ENCODE measurements around the gene CNKSR3. TPM values are rescaled to one million over a fixed set of nuclear protein-coding genes. Genes with fewer than 3 reads are reported as not detected.
"Not testable (repeated sequence)": the region's sequence is repeated elsewhere in the genome, so short reads cannot be mapped to it uniquely, and the experiment has no call there.

Gene CNKSR3
- 4.1 TPM for polyA plus RNA-seq (2012; ENCODE audit: insufficient read depth, insufficient read length)

DNA sequence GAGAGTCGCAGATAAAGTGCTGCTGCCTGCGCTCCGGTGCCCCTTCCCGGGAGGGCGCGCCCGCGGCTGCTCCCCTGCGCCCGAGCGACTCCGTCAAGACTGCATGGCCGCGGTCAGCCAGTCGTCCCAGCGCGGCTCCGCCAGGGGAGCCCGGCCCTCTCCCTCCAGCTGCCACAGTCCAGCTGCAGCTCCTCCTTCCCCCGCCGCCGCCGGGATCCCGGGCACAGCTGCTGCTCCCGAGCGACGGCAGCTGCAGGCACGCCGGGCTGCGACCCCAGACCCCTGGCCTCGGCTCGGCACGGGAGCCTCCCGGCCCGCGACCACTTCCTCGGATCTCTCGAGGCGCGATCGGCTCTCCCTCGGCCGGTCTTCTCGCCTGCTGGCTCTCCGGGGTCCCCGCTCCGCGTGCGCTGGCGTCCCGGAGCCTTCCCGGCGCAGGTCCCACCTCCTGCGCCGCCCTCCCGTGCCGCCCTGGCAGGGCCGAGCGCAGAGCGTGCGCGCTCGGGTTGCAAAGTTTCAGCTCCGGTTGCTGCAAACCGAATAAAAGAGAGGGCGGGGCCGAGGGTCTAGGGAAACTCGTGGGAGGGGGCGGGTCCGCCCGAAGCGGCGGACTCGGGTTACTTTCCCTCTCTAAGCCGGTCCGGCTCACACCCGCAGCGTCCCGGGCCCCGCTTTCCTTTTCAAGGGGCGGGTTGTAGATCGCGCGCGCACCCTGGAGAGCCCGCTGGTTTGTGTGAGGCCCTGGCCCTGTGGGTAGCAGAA lies at the start of gene CNKSR3:
CNKSR3 (minus strand) TSS at position 542 of the 762 bp plus-strand sequence. CDS start 571 bp downstream, outside the sequence.
- H3K4me3 ChIP-seq (ENCODE audit: low read length), result peak within 1 kb of the TSS; percentile 35
- peak; percentile 16 for DNase-seq (ENCODE audit: low read depth, low spot score)

DNA sequence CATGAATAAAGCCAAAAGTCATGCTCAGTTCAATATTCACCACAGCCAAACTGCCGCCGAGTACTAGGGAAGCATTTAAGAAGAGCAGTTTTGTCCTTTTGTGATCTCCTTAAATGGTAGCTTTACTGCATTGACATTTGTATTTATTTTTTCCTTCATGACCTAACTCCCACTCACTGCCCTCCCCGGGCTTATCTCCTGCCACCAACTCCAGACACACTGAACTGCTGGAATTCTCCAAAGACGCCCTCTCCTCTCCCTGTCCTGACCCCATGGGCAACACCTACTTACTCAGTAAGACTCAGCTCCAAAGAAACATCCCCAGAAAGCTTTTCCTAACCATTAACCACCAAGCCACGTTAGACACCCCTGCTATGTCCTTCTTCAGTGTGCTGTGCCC lies 48.5 kb upstream of the CNKSR3 start:
- DNase-seq (ENCODE audit: low read depth, low spot score), result no peak
- H3K4me3 ChIP-seq (ENCODE audit: low read length), result no peak overlapping the region

DNA sequence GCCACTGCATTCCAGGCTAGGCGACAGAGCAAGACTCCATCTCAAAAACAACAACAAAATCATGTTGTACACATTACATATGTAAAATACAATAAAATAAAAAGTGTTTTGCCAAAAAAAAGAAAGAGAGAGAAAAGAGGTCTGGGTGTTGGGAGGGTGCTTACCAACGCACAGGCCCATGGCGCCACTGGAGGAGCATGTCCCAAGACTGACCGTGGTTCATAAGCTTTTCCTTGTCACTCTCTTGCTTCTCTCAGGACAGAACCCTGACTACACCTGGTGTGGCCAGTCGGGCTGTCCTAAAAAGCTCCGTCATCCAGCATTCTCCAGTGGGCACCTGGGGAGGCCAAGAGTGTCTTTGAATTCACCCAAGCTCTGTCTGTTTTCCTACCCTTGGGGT lies 48.0 kb upstream of the CNKSR3 start:
- no peak overlapping the region for H3K4me3 ChIP-seq (ENCODE audit: low read length)
- DNase-seq (ENCODE audit: low read depth, low spot score), result no peak

DNA sequence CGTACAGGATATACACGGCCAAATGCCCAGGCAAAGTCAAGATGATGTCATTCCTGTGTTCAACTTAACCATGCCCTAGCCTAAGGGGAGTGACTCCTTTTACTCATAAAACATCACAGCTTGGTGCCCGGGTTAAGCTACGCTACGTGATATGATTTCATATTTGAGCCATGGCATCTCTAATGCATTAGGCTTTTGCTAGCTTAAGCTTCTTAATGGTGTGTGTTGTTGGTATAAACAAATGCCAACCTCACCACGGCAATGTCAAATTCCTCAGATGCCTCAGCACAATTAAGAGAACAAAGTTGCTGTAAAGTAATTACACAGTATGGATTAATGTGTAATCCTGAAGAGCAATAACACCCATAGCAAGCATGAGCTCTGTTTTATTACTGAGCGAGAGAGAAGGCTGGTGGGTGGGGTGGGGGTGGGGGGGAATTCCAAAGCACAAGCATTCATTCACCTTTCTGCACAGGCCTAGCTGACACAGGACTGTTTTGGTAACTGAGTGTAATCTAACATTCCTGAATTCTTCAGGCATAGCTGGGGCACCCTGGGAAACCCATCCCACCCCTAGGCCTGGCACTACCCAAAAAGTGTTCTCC lies 44.7 kb upstream of the CNKSR3 start:
- no peak overlapping the region for H3K4me3 ChIP-seq (ENCODE audit: low read length)
- DNase-seq (ENCODE audit: low read depth, low spot score), result no peak

DNA sequence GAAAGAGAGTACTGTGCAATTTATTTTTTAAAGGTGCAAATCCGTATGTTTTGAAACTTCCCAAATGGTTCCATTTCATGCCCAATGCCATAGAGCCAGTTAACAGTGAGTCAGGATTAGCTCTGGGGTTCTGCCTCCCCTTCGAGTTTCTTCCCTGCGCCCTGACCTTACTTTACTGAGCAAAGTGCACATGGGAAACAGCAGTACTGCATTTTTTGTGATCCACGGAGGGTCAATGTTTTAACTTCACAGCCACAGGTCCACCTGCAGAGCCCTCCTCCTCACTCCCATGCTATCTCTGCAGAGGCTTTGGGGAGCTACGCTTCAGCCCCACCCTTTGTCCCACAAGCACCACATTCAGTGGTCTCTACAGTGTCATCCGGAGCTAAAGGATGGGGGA lies 44.0 kb upstream of the CNKSR3 start:
- no peak for DNase-seq (ENCODE audit: low read depth, low spot score)
- no peak overlapping the region for H3K4me3 ChIP-seq (ENCODE audit: low read length)

DNA sequence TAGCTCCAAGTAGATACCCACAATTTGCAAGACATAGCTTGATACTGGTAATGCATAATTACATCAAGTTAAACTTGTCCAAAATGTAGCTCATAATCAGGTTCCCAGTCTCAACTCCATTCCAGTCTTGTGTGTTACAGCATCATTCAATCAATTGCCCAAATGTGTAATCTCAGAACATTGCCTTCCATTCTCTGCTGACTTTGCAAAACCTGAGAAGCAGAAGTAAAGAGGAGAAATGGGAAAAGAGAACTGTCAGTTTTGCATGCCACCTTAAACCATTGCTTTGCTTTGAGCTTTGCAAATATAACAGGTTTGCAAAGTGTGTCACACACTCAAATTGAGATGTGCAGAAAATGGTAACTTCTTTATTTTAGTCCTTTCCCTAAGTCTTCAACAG lies 40.3 kb upstream of the CNKSR3 start:
- DNase-seq (ENCODE audit: low read depth, low spot score), result no peak
- no peak overlapping the region for H3K4me3 ChIP-seq (ENCODE audit: low read length)

DNA sequence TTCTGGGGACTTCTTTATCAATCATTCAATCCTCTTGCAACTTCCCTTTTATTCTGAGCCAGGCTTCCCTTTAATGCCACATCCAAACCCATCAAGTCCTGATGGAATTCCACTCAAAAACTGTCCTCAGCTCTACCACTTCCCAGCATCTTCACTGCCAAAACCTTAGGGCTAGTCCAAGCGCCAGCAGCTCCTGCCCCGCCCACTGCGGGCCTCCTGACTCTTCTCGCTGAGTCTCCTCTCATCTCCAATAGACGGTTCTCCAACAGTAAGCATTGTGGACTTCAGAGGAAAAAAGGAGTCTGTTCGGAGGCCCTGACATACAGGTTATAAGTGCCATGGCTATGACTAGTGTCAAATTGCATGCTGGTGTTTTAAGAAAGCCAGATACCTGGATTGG lies 38.7 kb upstream of the CNKSR3 start:
- H3K4me3 ChIP-seq (ENCODE audit: low read length), result no peak overlapping the region
- DNase-seq (ENCODE audit: low read depth, low spot score), result no peak

DNA sequence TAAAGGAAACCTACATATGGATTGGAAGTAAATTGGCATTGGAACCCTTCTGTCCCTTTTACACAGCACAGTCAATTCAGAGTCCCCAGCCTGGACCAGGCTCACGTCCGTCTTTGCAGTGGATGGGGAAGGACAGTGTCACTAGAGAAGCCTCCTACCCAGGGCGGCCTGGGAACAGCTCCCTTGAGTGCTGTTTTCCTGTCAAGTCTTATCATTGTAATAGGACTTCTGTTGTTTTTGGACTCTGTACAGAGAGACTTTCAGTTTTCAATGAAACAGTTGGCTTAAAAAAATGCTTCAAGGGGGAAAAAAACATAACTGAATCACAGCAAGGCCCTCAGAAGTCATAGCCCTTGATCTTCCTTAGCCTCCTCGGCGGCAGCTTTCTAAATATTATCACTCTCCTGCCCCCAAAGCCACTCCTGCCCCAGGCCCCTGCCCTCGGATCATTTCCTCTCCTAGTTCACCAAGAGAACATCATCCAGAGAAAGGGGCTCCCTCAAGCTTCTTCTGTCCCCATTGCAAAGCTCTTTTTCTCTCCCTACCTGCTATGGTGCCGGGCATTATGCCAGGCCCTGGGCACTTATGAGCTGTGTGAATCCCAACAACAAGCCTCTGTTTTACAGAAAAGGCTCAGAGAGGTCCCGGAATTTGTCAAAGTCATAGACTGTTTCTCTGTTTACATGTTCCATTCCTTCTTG lies 37.8 kb upstream of the CNKSR3 start:
- no peak overlapping the region for H3K4me3 ChIP-seq (ENCODE audit: low read length)
- no peak for DNase-seq (ENCODE audit: low read depth, low spot score)

DNA sequence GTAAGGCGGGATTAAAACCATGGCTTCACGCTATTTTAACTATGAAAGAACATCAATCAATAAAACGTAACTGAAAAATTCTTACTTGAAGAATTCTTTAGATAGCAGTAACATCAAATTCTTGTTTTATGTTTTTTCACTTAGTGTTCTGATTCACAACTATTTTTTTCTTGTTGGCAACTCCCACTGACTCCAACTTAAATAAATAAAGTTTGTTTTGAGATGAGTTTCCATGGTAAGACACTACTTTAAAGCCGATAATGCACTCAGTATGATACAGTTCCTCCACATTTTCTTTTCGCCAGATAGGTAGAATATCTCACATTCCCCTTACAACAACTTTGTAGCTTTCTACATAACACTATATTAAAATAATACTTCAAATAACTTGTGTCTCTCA lies 33.1 kb upstream of the CNKSR3 start:
- DNase-seq (ENCODE audit: low read depth, low spot score), result no peak
- no peak overlapping the region for H3K4me3 ChIP-seq (ENCODE audit: low read length)

DNA sequence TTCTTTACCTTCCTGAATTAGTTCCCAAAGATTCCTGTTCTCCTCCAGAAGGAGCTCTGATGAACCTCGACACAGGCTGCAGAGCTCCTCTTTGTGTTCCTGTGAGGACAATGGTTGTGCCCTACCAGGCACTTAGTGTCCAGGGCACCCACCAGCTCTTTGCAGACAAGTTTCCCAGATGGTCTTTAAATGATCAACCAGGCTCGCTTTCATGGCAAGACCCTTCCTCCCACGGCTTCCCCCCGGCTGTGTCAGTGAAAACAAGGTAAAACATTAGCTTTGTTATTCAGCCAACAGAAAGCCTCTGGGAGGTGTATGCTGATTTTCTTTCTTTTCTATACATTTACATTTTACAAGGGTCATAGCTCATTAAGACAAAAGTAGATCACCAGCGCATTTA lies 32.3 kb upstream of the CNKSR3 start:
- no peak overlapping the region for H3K4me3 ChIP-seq (ENCODE audit: low read length)
- DNase-seq (ENCODE audit: low read depth, low spot score), result no peak

DNA sequence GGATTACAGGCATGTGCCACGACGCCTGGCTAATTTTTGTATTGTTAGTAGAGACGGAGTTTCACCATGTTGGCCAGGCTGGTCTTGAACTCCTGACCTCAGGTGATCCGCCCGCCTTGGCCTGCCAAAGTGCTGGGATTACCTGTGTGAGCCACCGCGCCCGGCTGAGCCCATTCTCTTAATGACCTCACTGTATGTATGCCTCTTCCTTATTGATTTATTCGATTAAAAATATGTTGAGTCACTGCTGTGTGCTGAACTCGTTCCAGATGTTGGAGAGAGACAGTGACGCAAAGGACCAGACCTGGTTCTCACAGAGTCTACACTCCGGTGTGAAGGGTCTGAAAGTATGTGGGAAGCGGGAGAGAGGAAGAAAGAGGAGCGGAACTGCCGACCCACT lies 31.4 kb upstream of the CNKSR3 start:
- not testable (repeated sequence) for H3K4me3 ChIP-seq (ENCODE audit: low read length); DNase-seq (ENCODE audit: low read depth, low spot score)

DNA sequence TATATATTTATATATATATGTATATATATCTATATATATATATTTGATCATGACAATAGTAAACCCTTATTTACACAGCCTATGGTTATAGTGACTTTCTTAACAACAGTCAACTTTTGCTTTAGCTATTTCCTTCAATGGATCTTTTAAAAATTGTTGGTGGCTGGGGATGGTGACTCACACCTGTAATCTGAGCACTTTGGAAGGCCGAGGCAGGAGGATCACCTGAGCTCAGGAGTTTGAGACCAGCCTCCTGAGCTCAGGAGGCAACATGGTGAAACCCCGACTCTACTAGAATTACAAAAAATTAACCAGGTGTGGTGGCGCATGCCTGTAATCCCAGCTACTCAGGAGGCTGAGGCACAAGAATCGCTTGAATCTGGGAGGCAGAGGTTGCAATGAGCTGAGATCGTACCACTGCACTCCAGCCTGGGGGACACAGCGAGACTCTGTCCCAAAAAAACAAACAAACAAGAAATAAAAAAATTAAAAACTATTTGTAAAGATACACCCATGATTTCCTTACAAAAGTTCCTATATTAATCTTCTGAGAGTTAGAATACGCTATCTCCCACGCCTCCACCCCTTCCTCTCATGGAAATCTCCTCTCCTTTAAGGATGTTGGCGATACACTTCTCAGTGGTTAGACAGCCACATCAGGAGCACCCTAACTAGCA lies 29.2 kb upstream of the CNKSR3 start:
- H3K4me3 ChIP-seq (ENCODE audit: low read length), result no peak overlapping the region
- DNase-seq (ENCODE audit: low read depth, low spot score), result no peak

DNA sequence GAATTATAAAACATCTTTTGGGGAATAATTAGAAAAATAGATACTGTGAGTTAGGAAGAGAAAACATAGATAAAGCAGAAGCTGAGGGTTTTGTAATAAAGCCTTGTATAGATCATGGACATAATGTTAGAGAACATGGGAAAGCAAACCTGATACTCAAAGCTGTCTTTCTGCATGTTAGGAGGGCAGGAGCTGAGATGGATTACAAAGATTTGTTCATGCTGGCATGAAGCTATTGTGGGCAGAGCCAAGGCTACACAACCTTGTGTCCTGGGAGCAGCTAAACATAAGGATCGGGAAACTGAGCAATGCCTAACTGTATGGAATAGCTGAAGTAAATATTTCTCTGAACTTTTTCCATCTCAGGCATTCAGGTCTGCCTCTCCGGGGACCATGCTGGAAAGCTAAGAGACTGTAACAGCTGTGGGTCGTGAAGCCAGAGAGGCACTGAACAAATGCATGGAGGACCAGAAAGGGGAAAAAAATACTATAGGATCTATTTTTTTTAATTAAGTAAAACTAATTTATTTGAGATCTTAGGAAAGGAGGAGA lies 28.2 kb upstream of the CNKSR3 start:
- no peak for DNase-seq (ENCODE audit: low read depth, low spot score)
- no peak overlapping the region for H3K4me3 ChIP-seq (ENCODE audit: low read length)

DNA sequence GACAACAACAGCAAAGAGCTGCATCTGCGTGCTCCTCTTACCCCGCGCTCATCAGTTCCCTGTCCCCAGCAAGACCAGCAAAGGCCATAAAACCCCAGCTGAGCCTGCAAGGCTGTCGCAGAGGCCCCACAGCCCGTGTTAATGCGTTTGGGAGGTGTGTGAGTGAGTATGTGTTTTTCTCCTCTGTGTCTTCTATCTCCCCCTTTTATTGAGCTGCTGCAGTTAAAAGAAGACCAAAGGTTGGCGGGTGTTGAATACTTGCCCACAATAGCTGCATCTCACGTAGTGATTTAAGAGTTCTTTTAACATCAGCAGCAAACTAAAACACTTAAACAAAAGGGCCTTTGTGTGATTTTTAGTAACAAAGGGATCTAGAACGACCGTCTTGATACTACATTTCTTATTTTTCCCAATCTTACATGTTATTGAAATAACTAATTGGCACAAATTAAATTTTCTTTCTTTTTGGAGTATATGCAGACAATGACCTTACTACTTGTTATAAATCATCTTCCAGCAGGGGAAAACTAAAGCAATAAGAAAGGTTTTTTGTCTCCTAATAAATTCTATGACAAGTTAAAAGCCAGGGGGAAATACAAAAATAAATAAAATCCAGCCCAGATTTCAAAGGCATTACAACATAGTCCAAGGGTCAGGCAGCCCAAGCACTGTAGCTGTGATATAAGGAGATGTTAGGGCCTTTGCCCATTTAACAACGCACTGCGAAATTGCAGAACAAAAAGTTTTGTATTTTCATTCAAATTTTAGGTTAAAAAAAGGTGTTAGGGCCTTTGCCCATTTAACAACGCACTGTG lies 27.2 kb upstream of the CNKSR3 start:
- no peak overlapping the region for H3K4me3 ChIP-seq (ENCODE audit: low read length)
- DNase-seq (ENCODE audit: low read depth, low spot score), result no peak

DNA sequence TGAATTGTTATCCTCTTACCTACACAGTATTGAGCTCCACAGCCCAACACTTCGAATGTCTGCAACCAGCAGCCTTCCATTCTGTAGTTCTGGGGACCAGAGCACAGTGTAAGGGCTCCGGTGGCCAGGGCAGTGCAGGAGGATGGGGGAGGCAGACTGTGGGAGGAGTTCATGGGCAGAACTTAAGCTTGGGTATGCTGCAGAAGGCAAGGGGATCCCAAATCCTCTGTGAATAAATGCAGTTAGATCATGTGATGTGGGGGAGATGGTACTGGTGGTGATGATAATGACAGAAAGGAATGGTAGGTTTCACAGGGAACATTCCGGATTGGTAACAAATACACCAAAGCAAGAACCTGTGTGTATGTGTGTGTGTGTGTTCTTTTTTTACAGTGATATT lies 26.5 kb upstream of the CNKSR3 start:
- H3K4me3 ChIP-seq (ENCODE audit: low read length), result no peak overlapping the region
- DNase-seq (ENCODE audit: low read depth, low spot score), result no peak

DNA sequence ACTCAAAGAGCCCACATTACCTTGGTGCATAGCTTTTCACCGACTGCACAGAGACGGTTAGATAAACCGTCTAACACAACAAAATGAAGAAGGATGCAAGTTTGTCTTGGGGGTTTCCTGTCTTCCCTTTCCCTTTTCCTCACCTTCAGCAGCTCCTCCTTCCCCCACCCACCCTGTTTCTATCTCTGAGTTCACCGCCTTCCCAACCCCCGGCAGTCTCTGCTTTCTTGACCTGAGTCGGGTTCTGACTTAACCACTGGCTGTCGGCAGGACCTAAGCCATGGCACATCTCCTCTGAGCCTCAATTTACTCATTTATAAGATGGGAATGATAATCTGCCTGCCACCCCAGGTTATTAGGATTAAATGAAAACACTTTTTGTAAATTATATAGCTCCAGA lies 25.8 kb upstream of the CNKSR3 start:
- H3K4me3 ChIP-seq (ENCODE audit: low read length), result no peak overlapping the region
- no peak for DNase-seq (ENCODE audit: low read depth, low spot score)

DNA sequence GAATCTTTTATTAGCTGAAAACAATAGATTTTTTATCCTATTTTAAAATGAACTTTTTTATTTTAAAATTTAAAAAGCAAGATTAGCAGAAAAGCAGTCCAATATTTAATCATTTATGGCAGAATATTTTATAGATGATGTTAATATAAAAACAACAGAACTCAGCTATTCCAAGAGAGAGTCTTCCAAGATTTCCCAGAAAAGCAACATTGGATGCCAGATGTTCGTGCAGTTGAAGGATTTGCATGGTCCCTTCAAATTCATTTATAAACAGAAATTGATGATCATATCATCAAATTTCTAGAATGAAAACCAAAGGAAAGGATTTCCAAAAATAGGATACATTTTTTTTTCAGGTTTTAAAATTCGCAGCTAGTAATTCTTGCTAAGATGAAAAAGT lies 25.4 kb upstream of the CNKSR3 start:
- no peak overlapping the region for H3K4me3 ChIP-seq (ENCODE audit: low read length)
- DNase-seq (ENCODE audit: low read depth, low spot score), result no peak

DNA sequence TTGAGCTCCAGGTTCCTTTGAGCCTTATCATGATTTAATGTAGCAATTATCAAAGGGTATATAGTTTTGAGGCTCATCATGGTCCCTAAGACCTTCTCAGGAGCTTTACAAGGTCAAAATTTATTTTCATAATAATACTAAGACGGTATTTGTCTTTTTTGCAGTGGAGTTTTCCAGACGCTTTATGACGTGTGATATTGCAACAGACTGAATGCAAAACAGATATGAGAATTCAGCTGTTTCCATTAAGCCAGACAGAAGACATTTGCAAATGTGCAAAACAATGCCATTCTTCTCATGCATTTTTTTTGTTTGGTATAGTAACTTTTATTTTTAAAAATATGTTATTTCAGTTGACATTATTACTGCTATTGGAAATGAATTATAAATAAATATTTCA lies 24.7 kb upstream of the CNKSR3 start:
- DNase-seq (ENCODE audit: low read depth, low spot score), result no peak
- no peak overlapping the region for H3K4me3 ChIP-seq (ENCODE audit: low read length)

DNA sequence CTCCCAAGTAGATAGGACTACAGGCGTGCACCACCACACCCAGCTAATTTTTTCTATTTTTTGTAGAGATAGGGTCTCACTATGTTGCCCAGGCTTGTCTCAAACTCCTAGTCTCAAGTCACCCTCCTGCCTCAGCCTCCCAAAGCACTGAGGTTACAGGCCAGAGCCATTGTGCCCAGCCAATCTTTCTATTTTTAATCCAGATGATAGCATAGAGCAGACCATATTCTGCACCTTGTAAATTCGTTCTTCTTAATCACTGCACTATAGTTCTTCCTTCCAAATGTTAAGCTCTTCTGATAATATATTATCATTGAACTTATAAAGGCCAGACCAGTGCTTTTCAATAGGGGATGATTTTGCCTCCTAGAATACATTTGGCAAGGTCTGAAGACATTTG lies 24.0 kb upstream of the CNKSR3 start:
- no peak for DNase-seq (ENCODE audit: low read depth, low spot score)
- H3K4me3 ChIP-seq (ENCODE audit: low read length), result no peak overlapping the region
